Activated CD8-positive, alpha-beta memory T cell treated with anti-CD3 and anti-CD28 coated beads for 36 hours (primary cell): ENCODE measurements around the gene SPN. TPM values are rescaled to one million over a fixed set of nuclear protein-coding genes. Genes with fewer than 3 reads are reported as not detected.
"Not testable (repeated sequence)": the region's sequence is repeated elsewhere in the genome, so short reads cannot be mapped to it uniquely, and the experiment has no call there.

Source experiments
- CTCF ChIA-PET: fragments of 350-600 bp; sonication (Branson Sonifier 250); formaldehyde crosslinking; loops from one replicate; lab custom pipeline; 2021; ENCODE audit warnings: antibody characterized with exemption; lab: Charles Lee
- POLR2A ChIA-PET: fragments of 350-600 bp; sonication (Branson Sonifier 250); formaldehyde crosslinking; loops from one replicate; lab custom pipeline; 2021; ENCODE audit warnings: antibody characterized with exemption; lab: Charles Lee
- total RNA-seq, 2 experiments: library from RNA; stranded (reverse); gene quantifications; one replicate each; pipeline ENCODE4 v1.2.3, GENCODE V29; 2021

SPN gene
- total RNA-seq, 2 experiments from 2014 or later, result 145 to 150 TPM

DNA sequence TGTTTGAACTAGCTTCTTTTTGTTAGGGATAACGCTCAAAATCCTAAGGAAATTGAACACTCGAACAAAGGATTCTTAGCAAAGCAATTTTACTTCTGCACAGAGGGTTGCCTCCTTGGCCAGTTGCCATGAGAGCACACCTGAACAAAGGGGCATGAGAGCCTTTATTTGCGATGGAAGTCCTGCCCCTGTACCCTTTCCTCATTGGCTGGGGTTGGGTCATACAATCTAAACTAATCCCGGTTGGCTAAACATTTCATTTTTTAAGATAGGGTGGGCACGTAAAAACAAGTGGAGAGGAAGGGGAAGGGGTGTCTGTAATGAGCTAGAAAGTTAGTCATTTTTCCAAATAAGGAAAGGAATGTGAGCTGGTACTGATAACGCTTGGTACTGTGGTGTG, 46.6 kb downstream of the SPN start:
- POLR2A ChIA-PET, result not testable (repeated sequence)
- CTCF ChIA-PET, result interaction anchor here (0.6 to 3.4 kb wide), 4 partner anchors 9 to 155 kb away, joined by 3 to 17 read pairs (median 4); partner anchors contain the start of genes KIF22 and PAGR1

DNA sequence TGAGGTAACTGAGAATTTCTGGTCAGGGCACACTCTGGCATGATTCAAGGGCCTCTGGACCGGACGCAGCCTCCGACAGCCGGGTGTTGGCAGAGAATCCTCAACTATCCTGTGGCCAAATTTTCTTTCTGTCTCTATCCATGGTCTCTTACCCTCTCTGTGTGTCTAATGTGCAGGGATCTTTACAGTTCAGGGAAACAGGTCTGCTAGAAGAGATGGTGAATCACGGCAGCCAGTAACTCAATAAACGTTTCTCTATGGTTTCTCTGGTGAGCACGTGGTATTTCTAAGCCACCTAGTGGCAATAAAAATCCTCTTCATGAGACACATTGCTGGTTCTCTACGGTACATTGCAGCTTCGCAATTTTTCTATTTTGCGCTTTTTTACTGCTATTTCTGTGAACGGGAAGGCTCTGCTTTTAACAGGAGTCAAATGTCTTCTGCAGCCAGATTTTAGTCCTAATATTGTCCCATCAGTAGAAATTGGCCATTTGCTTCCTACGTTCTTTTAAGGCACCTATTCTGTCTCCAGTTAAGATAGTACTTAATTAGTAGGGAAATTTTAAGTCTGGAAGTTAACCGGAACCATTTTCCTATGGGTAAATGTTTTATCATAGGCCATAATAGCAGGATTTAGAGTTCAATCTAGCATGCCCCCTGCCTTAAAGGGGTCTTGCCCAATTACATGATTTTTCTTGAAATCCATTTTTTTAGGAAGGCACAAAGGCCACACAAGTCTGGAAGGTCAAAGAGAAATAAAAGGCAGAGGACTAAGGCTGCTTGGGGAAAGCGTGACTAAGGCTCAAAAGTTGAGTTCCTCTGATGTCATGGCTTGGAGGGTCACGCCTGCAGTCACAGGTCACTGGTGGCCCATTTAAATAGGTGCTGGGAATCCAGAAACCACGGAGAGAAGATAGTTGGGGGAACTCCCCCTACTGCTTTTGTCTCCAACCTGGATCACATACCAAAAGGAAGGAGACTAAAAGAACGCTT, 47.5 kb downstream of the SPN start:
- CTCF ChIA-PET, result interaction anchor here (0.6 to 3.4 kb wide), 4 partner anchors 10 to 105 kb away, joined by 3 to 17 read pairs (median 4); partner anchors contain the start of genes KIF22 and PAGR1
- POLR2A ChIA-PET, result interaction anchor here (0.5 kb wide), 1 partner anchor 80 kb away, joined by 3 read pairs; no protein-coding TSS in a partner anchor

DNA sequence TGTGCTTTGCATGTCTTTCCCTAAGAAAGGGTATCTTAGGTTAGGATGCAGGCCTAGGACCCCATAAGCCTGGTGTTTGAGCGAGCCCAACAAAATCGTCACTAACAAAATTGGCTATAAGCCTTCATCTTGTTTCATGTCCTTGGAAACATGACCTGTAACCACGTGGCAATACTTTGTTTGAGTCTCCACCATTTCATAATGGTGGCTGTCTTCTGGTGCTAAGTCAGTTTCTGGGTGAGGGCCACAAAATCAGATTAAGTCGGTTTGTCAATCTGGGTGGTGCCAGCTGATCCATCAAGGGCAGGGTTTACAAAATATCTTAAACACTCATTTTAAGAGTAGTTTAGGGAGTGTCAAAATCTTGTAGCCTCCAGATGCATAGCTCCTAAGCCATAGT, 49.8 kb downstream of the SPN start:
- CTCF ChIA-PET, result interaction anchor here (1.0 kb wide), 1 partner anchor 136 kb away, joined by 6 read pairs; no protein-coding TSS in a partner anchor
- POLR2A ChIA-PET, result interaction anchor here (1.3 kb wide), 1 partner anchor 95 kb away, joined by 4 read pairs; no protein-coding TSS in a partner anchor

DNA sequence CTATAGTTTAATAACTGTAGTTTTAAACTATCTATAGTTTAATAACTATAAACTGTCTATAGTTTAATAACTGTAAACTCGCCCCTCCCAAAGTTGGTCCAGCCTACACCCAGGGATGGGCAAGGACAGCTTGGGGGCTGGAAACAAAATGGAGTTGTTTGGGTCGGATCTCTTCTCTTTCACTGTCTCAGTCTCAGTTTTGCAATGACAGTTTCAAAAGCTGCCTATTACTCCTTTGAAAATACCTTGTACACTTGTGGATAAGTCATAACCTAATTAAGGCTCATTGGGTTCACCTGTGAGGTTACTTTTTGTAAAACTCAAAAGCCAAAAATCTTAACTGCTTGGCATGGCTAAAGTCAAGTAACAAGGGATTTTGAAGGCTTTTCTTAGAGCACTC, 51.3 kb downstream of the SPN start:
- POLR2A ChIA-PET, result no interaction called here
- CTCF ChIA-PET, result interaction anchor here (1.2 to 1.9 kb wide), 4 partner anchors 9 to 71 kb away, joined by 4 to 13 read pairs (median 5); no protein-coding TSS in a partner anchor

DNA sequence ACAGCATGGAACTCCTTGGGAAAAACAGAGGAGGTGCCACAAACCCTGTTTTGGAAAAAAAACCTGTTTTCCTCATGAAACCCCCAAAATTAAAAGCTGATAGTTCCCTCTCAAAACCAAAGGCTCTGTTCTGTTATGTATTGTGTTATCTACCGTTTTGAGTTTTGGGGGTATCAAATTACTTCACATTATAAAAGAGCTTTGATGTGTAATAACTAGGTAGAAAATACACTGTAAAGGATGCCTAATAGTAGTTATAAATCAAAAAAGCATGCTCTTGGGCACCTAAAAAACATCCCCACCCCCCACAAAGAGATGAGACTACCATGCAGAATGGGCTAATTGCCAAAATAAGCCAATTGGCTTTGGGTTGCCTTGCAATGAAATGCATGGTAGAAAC, 51.9 kb downstream of the SPN start:
- ChIA-PET POLR2A (interaction anchor here (0.6 kb wide), 1 partner anchor 444 kb away, joined by 3 read pairs; no protein-coding TSS in a partner anchor), CTCF (interaction anchor here (1.6 to 1.9 kb wide), 3 partner anchors 8 to 15 kb away, joined by 4 to 13 read pairs (median 6); no protein-coding TSS in a partner anchor)

DNA sequence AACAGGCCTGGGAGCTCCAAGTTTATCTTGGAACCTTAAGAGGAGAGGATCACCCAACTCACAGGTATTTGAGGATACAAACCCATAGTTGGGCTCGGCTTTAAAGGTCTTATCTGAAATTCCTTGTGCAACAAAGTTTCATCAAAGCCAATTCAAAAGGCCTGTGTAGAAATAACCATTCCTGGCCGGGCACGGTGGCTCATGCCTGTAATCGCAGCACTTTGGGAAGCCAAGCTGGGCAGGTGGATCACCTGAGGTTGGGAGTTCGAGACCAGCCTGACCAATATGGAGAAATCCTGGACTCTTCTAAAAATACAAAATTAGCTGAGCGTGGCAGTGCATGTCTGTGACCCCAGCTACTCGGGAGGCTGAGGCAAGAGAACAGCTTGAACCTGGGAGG, 54.1 kb downstream of the SPN start:
- ChIA-PET CTCF (interaction anchor here (1.0 to 1.9 kb wide), 4 partner anchors 13 to 17 kb away, joined by 3 to 7 read pairs (median 3); no protein-coding TSS in a partner anchor), POLR2A (no interaction called here)

DNA sequence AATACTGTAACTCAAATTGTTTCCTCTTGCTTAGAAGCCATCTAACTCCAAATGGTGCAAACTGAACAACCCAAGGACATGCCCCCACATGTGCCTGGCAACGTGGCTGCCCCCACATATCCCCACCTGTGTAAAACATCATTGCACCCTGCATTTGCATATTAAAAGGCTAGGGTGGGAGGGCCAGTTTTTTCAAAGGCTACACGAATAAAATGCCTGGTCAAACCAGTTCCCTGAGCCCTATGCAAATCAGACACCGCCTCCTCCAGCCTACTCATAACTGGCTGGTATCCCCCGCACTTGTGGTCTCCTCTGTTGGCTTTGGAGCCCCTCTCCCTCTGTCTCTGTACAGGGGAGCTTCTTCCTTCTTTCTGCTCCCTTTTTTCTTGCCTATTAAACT, 56.0 kb downstream of the SPN start:
- POLR2A ChIA-PET, result no interaction called here
- CTCF ChIA-PET, result no interaction called here

Other genes with a start within 250 kb of the SPN start
- gene BOLA2, start 208.9 kb upstream of the SPN start, total RNA-seq, result 10 to 100 TPM; 10.1 to 15.2 TPM
- gene SLX1B, start 208.7 kb upstream of the SPN start, total RNA-seq, result 10 to 100 TPM; 76.7 to 80.7 TPM
- gene SULT1A4, start 203.3 kb upstream of the SPN start, total RNA-seq, result 1 to 10 TPM; 1.8 to 2.1 TPM
- 10 to 100 TPM; 63.5 to 65.4 TPM for gene NPIPB12, start 156.8 kb upstream of the SPN start, total RNA-seq
- gene QPRT, start 15.9 kb downstream of the SPN start, total RNA-seq, result 1 to 10 TPM; 3.6 to 4.2 TPM
- gene C16orf54, start 82.7 kb downstream of the SPN start, total RNA-seq, result 10 to 100 TPM; 22.9 to 23.6 TPM
- gene ZG16, start 115.0 kb downstream of the SPN start, total RNA-seq, result not detected
- gene KIF22, start 127.5 kb downstream of the SPN start, total RNA-seq, result 100 to 1,000 TPM; 129 to 134 TPM
- gene MAZ, start 143.3 kb downstream of the SPN start, total RNA-seq, result 100 to 1,000 TPM; 397 to 431 TPM
- 1 to 10 TPM in 1 of 2 experiments, under 1 TPM in 1; 0.67 to 1.1 TPM for gene PRRT2, start 148.9 kb downstream of the SPN start, total RNA-seq
- 10 to 100 TPM; 38.3 to 40.9 TPM for gene PAGR1, start 152.9 kb downstream of the SPN start, total RNA-seq
- gene MVP, start 157.2 kb downstream of the SPN start, total RNA-seq, result 10 to 100 TPM; 42.2 to 46.0 TPM
- gene CDIPT, start 200.0 kb downstream of the SPN start, total RNA-seq, result 10 to 100 TPM; 57.2 to 58.1 TPM
- under 1 TPM; 0.11 to 0.13 TPM for gene SEZ6L2, start 236.3 kb downstream of the SPN start, total RNA-seq
- 1 to 10 TPM; 1.3 to 1.8 TPM for gene ASPHD1, start 237.2 kb downstream of the SPN start, total RNA-seq